HepG2 (cell line): ENCODE measurements around the gene LRRC4C. TPM values are rescaled to one million over a fixed set of nuclear protein-coding genes. Genes with fewer than 3 reads are reported as not detected.

Experiments used
- ATAC-seq: fragments of 200-7000 bp; cut with Tn5 transposase; 3 replicates; pipeline ENCODE4 v1.9.1; 2020; ENCODE audit warnings: mild to moderate bottlenecking, moderate library complexity
- BruUV-seq: library from RNA; stranded (reverse); fragments of 400-500 nt; replicated peaks from 2 replicates; lab custom pipeline; 2021; lab: Mats Ljungman, UMichigan
- CTCF ChIA-PET: fragments of 300-600 bp; formaldehyde crosslinking; extraction: SDS; loops from one replicate; lab custom pipeline; 2021; ENCODE audit warnings: low total read pairs, inconsistent platforms, low intra/inter-chr PET ratio; lab: Yijun Ruan, JAX
- POLR2A ChIA-PET: fragments of 350-600 bp; sonication (Branson Sonifier 250); formaldehyde crosslinking; loops from one replicate; lab custom pipeline; 2020; ENCODE audit warnings: antibody characterized with exemption, inconsistent platforms; lab: Yijun Ruan, JAX
- DNase-seq: peaks from one replicate; pipeline ENCODE4 v3.0.0-alpha.2; 2015; ENCODE audit warnings: low spot score
- FAIRE-seq: peaks from 3 replicates; lab custom pipeline; 2011; peaks lifted over from hg19 to GRCh38; lab: Jason Lieb, UNC
- H2AFZ ChIP-seq: one replicate; pipeline ENCODE4 v1.6.1; 2011; ENCODE audit warnings: low read length, inconsistent platforms
- H3K27ac ChIP-seq: fragments of 300-600 bp; 3 replicates; pipeline ENCODE4 v1.8.0; 2011; ENCODE audit warnings: mixed run types, mild to moderate bottlenecking, mixed read lengths, low read length, inconsistent platforms; ENCODE audit not compliant: insufficient read depth; ENCODE audit errors: extremely low read length
- H3K27me3 ChIP-seq, 2 experiments: fragments of 200-600 bp in 1 of 2; 2 replicates in 1 of 2; 3 replicates in 1 of 2; pipeline versions ENCODE4 v1.6.0 to v1.8.0; 2011; ENCODE audit warnings: low read length in 2 of 2, mild to moderate bottlenecking in 2 of 2, moderate library complexity in 2 of 2, inconsistent platforms in 1 of 2; ENCODE audit not compliant: insufficient read depth in 2 of 2, control insufficient read depth in 1 of 2
- H3K36me3 ChIP-seq, 2 experiments: fragments of 200-600 bp in 1 of 2; replicated peaks in 1 of 2; 2 replicates in 1 of 2; 3 replicates in 1 of 2; pipeline versions ENCODE4 v1.5.1 to v1.8.0; 2011; ENCODE audit warnings: low read length in 2 of 2, inconsistent platforms in 1 of 2; ENCODE audit not compliant: insufficient read depth in 2 of 2, control insufficient read depth in 1 of 2
- H3K4me1 ChIP-seq: 2 replicates; pipeline ENCODE4 v1.5.1; 2012; ENCODE audit warnings: low read length, inconsistent platforms; ENCODE audit not compliant: insufficient read depth
- H3K4me2 ChIP-seq: 2 replicates; pipeline ENCODE4 v1.6.0; 2011; ENCODE audit warnings: low read depth, low read length, inconsistent platforms
- H3K4me3 ChIP-seq, 3 experiments: fragments of 200-600 bp in 1 of 3; sonication (generic), shearing (Covaris generic) in 1 of 3; replicated peaks in 1 of 3; 2 replicates each; pipeline ENCODE4 v1.5.1; 2011 to 2016; ENCODE audit warnings: low read length in 3 of 3, inconsistent platforms in 2 of 3, low read depth in 2 of 3, mild to moderate bottlenecking in 2 of 3, control low read depth in 1 of 3, mixed read lengths in 1 of 3; ENCODE audit not compliant: insufficient read depth in 1 of 3
- H3K79me2 ChIP-seq: one replicate; pipeline ENCODE4 v1.6.1; 2011; ENCODE audit warnings: low read length, inconsistent platforms; ENCODE audit not compliant: insufficient read depth
- H3K9ac ChIP-seq: 2 replicates; pipeline ENCODE4 v1.6.0; 2011; ENCODE audit warnings: mild to moderate bottlenecking, low read depth, low read length, inconsistent platforms; ENCODE audit not compliant: insufficient read depth
- H3K9me3 ChIP-seq: 2 replicates; pipeline ENCODE4 v1.5.1; 2012; ENCODE audit warnings: mild to moderate bottlenecking, low read length
- H4K20me1 ChIP-seq: 2 replicates; pipeline ENCODE4 v1.6.0; 2011; ENCODE audit warnings: inconsistent platforms, mild to moderate bottlenecking, low read length, moderate library complexity; ENCODE audit not compliant: insufficient read depth
- ARNTL ChIP-seq: sonication (generic); formaldehyde crosslinking; IDR thresholded peaks from 2 replicates; pipeline ENCODE4 v1.4.0; 2020; ENCODE audit warnings: mild to moderate bottlenecking, missing genetic modification reagents
- ATF7-NPFF ChIP-seq: sonication (generic); formaldehyde crosslinking; IDR thresholded peaks from 2 replicates; pipeline ENCODE4 v1.8.1; 2023; ENCODE audit warnings: mild to moderate bottlenecking, low read depth, missing genetic modification reagents, moderate library complexity
- CC2D1A ChIP-seq: sonication (generic); formaldehyde crosslinking; IDR thresholded peaks from 2 replicates; pipeline ENCODE4 v1.8.1; 2023; ENCODE audit warnings: mild to moderate bottlenecking, missing genetic modification reagents
- CREB1 ChIP-seq, 2 experiments: fragments of 450-650 bp in 1 of 2; IDR thresholded peaks; 2 replicates each; pipeline ENCODE4 v1.6.1; 2016 to 2017; ENCODE audit warnings: control low read depth in 1 of 2, mild to moderate bottlenecking in 1 of 2, missing compliant biosample characterization in 1 of 2, missing genetic modification characterization in 1 of 2
- ZNF136 ChIP-seq: sonication (generic); formaldehyde crosslinking; IDR thresholded peaks from 2 replicates; pipeline ENCODE4 v1.8.1; 2022; ENCODE audit warnings: low read depth, mild to moderate bottlenecking, moderate library complexity, missing genetic modification reagents
- ZNF253 ChIP-seq: sonication (generic); formaldehyde crosslinking; IDR thresholded peaks from 2 replicates; pipeline ENCODE4 v1.8.0; 2022; ENCODE audit warnings: mild to moderate bottlenecking, missing genetic modification reagents, borderline replicate concordance
- ZNF567 ChIP-seq: sonication (generic); formaldehyde crosslinking; IDR thresholded peaks from 2 replicates; pipeline ENCODE4 v1.8.1; 2023; ENCODE audit warnings: mild to moderate bottlenecking, missing genetic modification reagents, borderline replicate concordance
- WGBS: methylation state at CpG from one replicate; pipeline ENCODE4 v1.1.6; 2017; ENCODE audit warnings: low lambda C conversion rate; 5-methylcytosine and 5-hydroxymethylcytosine counted together
- in situ Hi-C: cut with HindIII; loops from 2 replicates; pipeline ENCODE4 v1.10.0; 2017; ENCODE audit warnings: low pct_unique_long_range_greater_than_20kb; ENCODE audit not compliant: extremely low pct_ligation_motif_present
- intact Hi-C: fragments of 100-400 bp; cut with micrococcal nuclease; formaldehyde crosslinking; loops from one replicate; pipeline ENCODE4 v1.10.0; 2022; ENCODE audit not compliant: unreplicated experiment
- polyA plus RNA-seq, 8 experiments: library from polyadenylated mRNA; depleted of rRNA in 3 of 8; stranded (reverse) in 7 of 8; unstranded in 1 of 8; fragments of >200 nt; fragmentation: Illumina TruSeq in 4 of 8; extraction: Trizol in 4 of 8; gene quantifications; 2 replicates each; pipeline versions ENCODE4 v1.2.1 to v1.2.3, GENCODE V29; 2011 to 2016; ENCODE audit warnings: low read depth in 4 of 8, missing spikeins in 1 of 8, mixed read lengths in 1 of 8; ENCODE audit not compliant: insufficient read depth in 1 of 8
- total RNA-seq, 5 experiments: library from RNA; depleted of rRNA; stranded (reverse); fragments of >200 nt; fragmentation: Illumina TruSeq; extraction: Trizol; gene quantifications; 2 replicates each; pipeline ENCODE4 v1.2.3, GENCODE V29; 2016; ENCODE audit warnings: low read depth in 1 of 5
- TF ChIP-seq, protein P1 (sequence below): sonication (generic); formaldehyde crosslinking; conservative IDR thresholded peaks from 2 replicates; pipeline ENCODE4 v1.4.0; 2020; ENCODE audit warnings: missing genetic modification reagents
- TF ChIP-seq, protein P2 (sequence below): IDR thresholded peaks from 2 replicates; pipeline ENCODE4 v1.6.1; 2016; ENCODE audit warnings: low read depth

LRRC4C gene
- total and polyA plus RNA-seq, 2 of the 13 experiments (the other 11 are each of a cell fraction or from before 2014, with no cell fraction given), result not detected

DNA sequence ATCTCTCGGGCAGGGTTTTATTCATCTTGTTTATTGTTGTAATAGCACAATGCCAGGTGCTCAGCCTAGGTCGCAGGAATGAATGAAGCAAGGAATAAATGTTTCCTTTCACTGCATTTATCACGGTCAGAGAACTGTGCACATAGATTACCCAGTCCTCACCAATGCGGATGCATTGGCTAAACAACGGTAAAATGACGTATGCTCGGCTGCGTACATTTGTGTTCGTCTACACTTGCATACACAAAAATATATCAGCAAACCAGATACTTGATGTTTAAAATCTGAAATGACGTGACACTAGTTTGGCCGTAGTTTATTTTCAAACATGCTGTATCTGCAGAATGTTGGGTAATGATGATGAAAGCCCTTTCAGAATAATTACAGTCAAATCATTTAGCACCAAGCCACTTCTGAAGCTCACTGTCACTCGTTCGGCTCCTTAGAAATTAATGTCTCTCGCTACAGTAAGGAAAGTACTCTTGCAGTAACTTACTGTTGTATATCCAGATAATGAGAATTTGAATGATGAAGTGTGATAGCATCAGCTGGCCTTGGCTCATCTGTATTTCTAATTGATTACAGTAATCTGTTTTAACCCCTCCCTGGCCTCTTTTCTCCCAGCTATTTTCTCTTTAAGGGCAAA lies 268.9 kb downstream of the LRRC4C start:
- H3K27me3 ChIP-seq, result no peaks in the 10 kb centered on the region
- no peak for FAIRE-seq
- POLR2A ChIA-PET, result interaction anchor here (1.7 kb wide), 1 partner anchor 69 kb away, joined by 4 read pairs; no protein-coding TSS in a partner anchor
- H2AFZ ChIP-seq, result no peak overlapping the region
- H4K20me1 ChIP-seq, result no peaks in the 10 kb centered on the region
- peak overlapping the region; percentile 58 for H3K4me2 ChIP-seq
- H3K36me3 ChIP-seq, result no peaks in the 10 kb centered on the region
- TF ChIP-seq CC2D1A (CRISPR knock-in tag), result no peak
- no peak; the same call in 1 of the 2 replicates for TF ChIP-seq ARNTL
- peak; percentile 59 for TF ChIP-seq CREB1 (IDR thresholded peaks at IDR 0.05)
- TF ChIP-seq CREB1 (CRISPR knock-in tag; IDR thresholded peaks at IDR 0.05), result no peak
- TF ChIP-seq ZNF136 (CRISPR knock-in tag), result 0 out of 2 replicates have a peak, but pooled peaks have one; percentile 0
- TF ChIP-seq, all 625 proteins: peak for 2
- CTCF ChIA-PET, result no interaction called here
- Histone ChIP-seq H3K4me3 (peak overlapping the region in 1 of 3 experiments; percentile 13; a peak in 1 of 6 replicates), H3K9ac (no peak overlapping the region), H3K4me1 (peaks cover 28% of the 10 kb centered on the region), H3K79me2 (no peaks in the 10 kb centered on the region), H3K27ac (no peak overlapping the region), H3K9me3 (peaks cover 10% of the 10 kb centered on the region; the same call in 1 of the 2 replicates)
- WGBS, result 38% methylated on average over 14 of the region's 14 CpGs
- ATAC-seq (peak; percentile 73; the same call in 2 of the 3 replicates), DNase-seq (no peak)
- BruUV-seq, result no TSS peak
- intact Hi-C loops (no loop called here), in situ Hi-C loops (loop anchor here (25.0 kb wide), 1 partner anchor 878 kb away; no protein-coding TSS in a partner anchor)

DNA sequence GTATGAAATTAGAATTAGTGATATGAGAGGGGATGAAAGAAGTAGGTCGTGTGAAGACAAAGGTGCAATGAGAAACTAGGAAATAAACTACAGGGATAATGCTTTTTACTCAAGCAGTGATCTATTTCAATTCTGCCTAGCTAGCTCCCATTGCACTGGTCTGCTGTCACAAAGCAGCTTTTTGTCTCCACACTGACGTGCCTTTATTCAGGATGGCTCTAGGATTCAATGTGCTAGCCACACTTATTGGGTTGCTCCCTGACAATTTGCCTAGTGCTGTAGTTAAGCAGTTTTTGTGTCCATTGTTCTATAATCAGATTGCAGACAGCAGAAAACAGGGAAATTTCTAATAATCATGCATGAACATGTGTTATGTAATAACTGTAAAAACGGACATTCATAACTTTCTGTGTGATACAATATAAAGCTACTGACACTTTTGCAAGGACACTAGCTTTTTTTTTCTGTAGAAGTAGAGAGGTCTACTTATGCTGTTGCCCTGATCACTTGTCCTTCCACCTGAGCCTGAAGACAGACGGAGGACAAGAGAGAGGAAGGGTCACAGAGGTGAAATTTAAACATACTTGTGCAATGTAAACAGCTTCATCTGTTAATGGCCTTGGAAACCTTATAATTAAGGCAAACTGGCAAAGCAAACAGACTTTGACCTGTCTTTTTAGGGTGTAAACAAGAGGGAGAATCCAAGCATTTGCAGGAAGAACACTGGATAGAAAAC lies 269.6 kb downstream of the LRRC4C start:
- BruUV-seq, result no TSS peak
- TF ChIP-seq ATF7-NPFF (no peak), ZNF253 (no peak), ZNF567 (CRISPR knock-in tag) (no peak)
- TF ChIP-seq, protein P1, sequence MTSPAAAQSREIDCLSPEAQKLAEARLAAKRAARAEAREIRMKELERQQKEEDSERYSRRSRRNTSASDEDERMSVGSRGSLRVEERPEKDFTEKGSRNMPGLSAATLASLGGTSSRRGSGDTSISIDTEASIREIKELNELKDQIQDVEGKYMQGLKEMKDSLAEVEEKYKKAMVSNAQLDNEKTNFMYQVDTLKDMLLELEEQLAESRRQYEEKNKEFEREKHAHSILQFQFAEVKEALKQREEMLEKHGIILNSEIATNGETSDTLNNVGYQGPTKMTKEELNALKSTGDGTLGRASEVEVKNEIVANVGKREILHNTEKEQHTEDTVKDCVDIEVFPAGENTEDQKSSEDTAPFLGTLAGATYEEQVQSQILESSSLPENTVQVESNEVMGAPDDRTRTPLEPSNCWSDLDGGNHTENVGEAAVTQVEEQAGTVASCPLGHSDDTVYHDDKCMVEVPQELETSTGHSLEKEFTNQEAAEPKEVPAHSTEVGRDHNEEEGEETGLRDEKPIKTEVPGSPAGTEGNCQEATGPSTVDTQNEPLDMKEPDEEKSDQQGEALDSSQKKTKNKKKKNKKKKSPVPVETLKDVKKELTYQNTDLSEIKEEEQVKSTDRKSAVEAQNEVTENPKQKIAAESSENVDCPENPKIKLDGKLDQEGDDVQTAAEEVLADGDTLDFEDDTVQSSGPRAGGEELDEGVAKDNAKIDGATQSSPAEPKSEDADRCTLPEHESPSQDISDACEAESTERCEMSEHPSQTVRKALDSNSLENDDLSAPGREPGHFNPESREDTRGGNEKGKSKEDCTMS (CRISPR knock-in tag), result no peak
- TF ChIP-seq, protein P2, sequence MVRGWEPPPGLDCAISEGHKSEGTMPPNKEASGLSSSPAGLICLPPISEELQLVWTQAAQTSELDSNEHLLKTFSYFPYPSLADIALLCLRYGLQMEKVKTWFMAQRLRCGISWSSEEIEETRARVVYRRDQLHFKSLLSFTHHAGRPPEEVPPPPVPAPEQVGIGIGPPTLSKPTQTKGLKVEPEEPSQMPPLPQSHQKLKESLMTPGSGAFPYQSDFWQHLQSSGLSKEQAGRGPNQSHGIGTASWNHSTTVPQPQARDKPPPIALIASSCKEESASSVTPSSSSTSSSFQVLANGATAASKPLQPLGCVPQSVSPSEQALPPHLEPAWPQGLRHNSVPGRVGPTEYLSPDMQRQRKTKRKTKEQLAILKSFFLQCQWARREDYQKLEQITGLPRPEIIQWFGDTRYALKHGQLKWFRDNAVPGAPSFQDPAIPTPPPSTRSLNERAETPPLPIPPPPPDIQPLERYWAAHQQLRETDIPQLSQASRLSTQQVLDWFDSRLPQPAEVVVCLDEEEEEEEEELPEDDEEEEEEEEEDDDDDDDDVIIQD (CRISPR knock-in tag), result no peak

More for the DNA sequence above, 269.6 kb downstream of the LRRC4C start:
- Histone ChIP-seq H3K36me3 (no peaks in the 10 kb centered on the region), H3K9me3 (peaks cover 10% of the 10 kb centered on the region; the same call in 1 of the 2 replicates), H3K79me2 (no peaks in the 10 kb centered on the region), H3K4me3 (peak overlapping the region in 1 of 3 experiments; percentile 13; a peak in 1 of 6 replicates), H3K4me1 (peaks cover 28% of the 10 kb centered on the region), H3K4me2 (peak overlapping the region; percentile 58), H3K27ac (no peak overlapping the region), H4K20me1 (no peaks in the 10 kb centered on the region), H2AFZ (no peak overlapping the region), H3K27me3 (no peaks in the 10 kb centered on the region), H3K9ac (no peak overlapping the region)
- ChIA-PET POLR2A (interaction anchor here (1.7 kb wide), 1 partner anchor 68 kb away, joined by 4 read pairs; no protein-coding TSS in a partner anchor), CTCF (no interaction called here)
- 1% methylated on average over 4 of the region's 4 CpGs for WGBS
- intact Hi-C loops (no loop called here), in situ Hi-C loops (loop anchor here (25.0 kb wide), 1 partner anchor 878 kb away; no protein-coding TSS in a partner anchor)
- ATAC-seq (peak; percentile 85), DNase-seq (peak; percentile 44), FAIRE-seq (no peak)
